SK-N-SH (cell line): Measurements from ENCODE around the gene BBLN. TPM values are rescaled to one million over a fixed set of nuclear protein-coding genes. Genes with fewer than 3 reads are reported as not detected.

Experiments
- CTCF ChIA-PET: fragments of 300-600, 350-600 bp; formaldehyde crosslinking; extraction: SDS; loops from one replicate; lab custom pipeline; 2021; lab: Yijun Ruan, JAX
- POLR2A ChIA-PET: fragments of 350-600 bp; sonication (Branson Sonifier 250); formaldehyde crosslinking; extraction: SDS; loops from one replicate; lab custom pipeline; 2020; ENCODE audit warnings: antibody characterized with exemption, inconsistent platforms; lab: Yijun Ruan, JAX
- DNase-seq: peaks from one replicate; pipeline ENCODE4 v3.0.0; 2012
- H2AFZ ChIP-seq: fragments of 200-600 bp; sonication (generic); 2 replicates; pipeline ENCODE4 v1.8.1; 2016; ENCODE audit warnings: antibody characterized with exemption, mild to moderate bottlenecking, low read depth
- H3F3A ChIP-seq: fragments of 200-600 bp; sonication (generic); replicated peaks from 2 replicates; pipeline ENCODE3; 2016; ENCODE audit warnings: antibody characterized with exemption, mild to moderate bottlenecking; ENCODE audit not compliant: insufficient read depth
- H3K27ac ChIP-seq, 2 experiments: fragments of 200-500 bp in 1 of 2; fragments of 200-600 bp in 1 of 2; sonication (Bioruptor generic) in 1 of 2; sonication (generic), shearing (Covaris generic) in 1 of 2; 2 replicates each; pipeline versions ENCODE4 v1.5.1 to v1.6.1; 2014 to 2016; ENCODE audit warnings: low read depth in 2 of 2, inconsistent platforms in 1 of 2, low read length in 1 of 2, mild to moderate bottlenecking in 1 of 2, mixed read lengths in 1 of 2
- H3K27me3 ChIP-seq: fragments of 200-600 bp; sonication (generic), shearing (Covaris generic); 2 replicates; pipeline ENCODE4 v1.6.1; 2016; ENCODE audit warnings: mixed run types; ENCODE audit not compliant: insufficient read depth
- H3K36me3 ChIP-seq, 2 experiments: fragments of 200-500 bp in 1 of 2; fragments of 200-600 bp in 1 of 2; sonication (Bioruptor generic) in 1 of 2; sonication (generic) in 1 of 2; replicated peaks in 1 of 2; 2 replicates each; pipeline versions ENCODE3 to v1.5.1; 2014 to 2016; ENCODE audit warnings: low read length in 1 of 2, mild to moderate bottlenecking in 1 of 2; ENCODE audit not compliant: insufficient read depth in 2 of 2, control insufficient read depth in 1 of 2
- H3K4me1 ChIP-seq, 2 experiments: fragments of 200-500 bp in 1 of 2; fragments of 200-600 bp in 1 of 2; sonication (Bioruptor generic) in 1 of 2; sonication (generic), shearing (Covaris generic) in 1 of 2; 2 replicates each; pipeline versions ENCODE4 v1.5.1 to v1.6.1; 2014 to 2016; ENCODE audit warnings: low read depth in 1 of 2, low read length in 1 of 2, mixed run types in 1 of 2; ENCODE audit not compliant: insufficient read depth in 2 of 2, control insufficient read depth in 1 of 2
- H3K4me2 ChIP-seq: fragments of 200-600 bp; sonication (generic), shearing (Covaris generic); 2 replicates; pipeline ENCODE4 v1.6.1; 2017; ENCODE audit warnings: mixed run types
- H3K4me3 ChIP-seq, 2 experiments: fragments of 200-500 bp in 1 of 2; fragments of 200-600 bp in 1 of 2; sonication (Bioruptor generic) in 1 of 2; sonication (generic), shearing (Covaris generic) in 1 of 2; 2 replicates each; pipeline versions ENCODE4 v1.5.1 to v1.8.1; 2014 to 2016; ENCODE audit warnings: low read depth in 2 of 2, inconsistent platforms in 1 of 2, low read length in 1 of 2, mild to moderate bottlenecking in 1 of 2, mixed read lengths in 1 of 2, moderate library complexity in 1 of 2
- H3K79me2 ChIP-seq: fragments of 200-600 bp; sonication (generic); 2 replicates; pipeline ENCODE4 v1.8.1; 2017; ENCODE audit warnings: mild to moderate bottlenecking; ENCODE audit not compliant: insufficient read depth
- H3K9ac ChIP-seq: fragments of 200-600 bp; sonication (generic); 2 replicates; pipeline ENCODE4 v1.6.1; 2017; ENCODE audit warnings: mixed run types
- H3K9me2 ChIP-seq: fragments of 200-600 bp; sonication (generic); 2 replicates; pipeline ENCODE4 v1.6.1; 2017; ENCODE audit warnings: mixed run types
- H3K9me3 ChIP-seq: fragments of 200-600 bp; sonication (generic); 2 replicates; pipeline ENCODE4 v1.6.1; 2017; ENCODE audit warnings: mixed run types, mild to moderate bottlenecking, moderate library complexity
- H4K20me1 ChIP-seq: fragments of 200-600 bp; sonication (generic); 2 replicates; pipeline ENCODE4 v1.6.1; 2017; ENCODE audit warnings: mild to moderate bottlenecking, mixed run types; ENCODE audit not compliant: insufficient read depth
- CHD2 ChIP-seq: fragments of 150-350 bp; IDR thresholded peaks from 2 replicates; pipeline ENCODE4 v1.6.1; 2018; ENCODE audit warnings: low read length; ENCODE audit not compliant: partially characterized antibody
- ELF1 ChIP-seq: IDR thresholded peaks from 2 replicates; pipeline ENCODE4 v1.4.0; 2012
- EZH2phosphoT487 ChIP-seq: fragments of 200-600 bp; sonication (generic); IDR thresholded peaks from 2 replicates; pipeline ENCODE4 v1.6.1; 2017; ENCODE audit warnings: low read depth, mixed run types, mild to moderate bottlenecking, antibody characterized with exemption, moderate library complexity, borderline replicate concordance
- FOSL2 ChIP-seq: IDR thresholded peaks from 2 replicates; pipeline ENCODE4 v1.4.0; 2012; ENCODE audit warnings: low read depth, mild to moderate bottlenecking, moderate library complexity, borderline replicate concordance
- FOXM1 ChIP-seq: IDR thresholded peaks from 2 replicates; pipeline ENCODE4 v1.4.0; 2012; ENCODE audit warnings: low read depth, mild to moderate bottlenecking
- MEF2A ChIP-seq: IDR thresholded peaks from 2 replicates; pipeline ENCODE4 v1.4.0; 2012; ENCODE audit warnings: low read depth, borderline replicate concordance
- POLR2AphosphoS5 ChIP-seq: IDR thresholded peaks from 2 replicates; pipeline ENCODE4 v1.6.1; 2012; ENCODE audit warnings: low read depth, low read length
- RFX5 ChIP-seq: IDR thresholded peaks from 2 replicates; pipeline ENCODE4 v1.6.1; 2012; ENCODE audit warnings: mild to moderate bottlenecking, improper control_type of control experiment, low read length
- SMC3 ChIP-seq: IDR thresholded peaks from 2 replicates; pipeline ENCODE4 v1.6.1; 2012; ENCODE audit warnings: low read depth, low read length, improper control_type of control experiment
- WGBS: methylation state at CpG from one replicate; pipeline ENCODE4 v1.1.6; 2017; ENCODE audit warnings: low lambda C conversion rate; 5-methylcytosine and 5-hydroxymethylcytosine counted together
- polyA plus RNA-seq, 3 experiments: library from polyadenylated mRNA; depleted of rRNA; stranded (reverse); fragments of >200 nt; gene quantifications; 2 replicates each; pipeline ENCODE4 v1.2.3, GENCODE V29; 2012
- TF ChIP-seq, protein P1 (sequence below): IDR thresholded peaks from 2 replicates; pipeline ENCODE4 v1.4.0; 2012; ENCODE audit warnings: low read depth, borderline replicate concordance
- TF ChIP-seq, protein P2 (sequence below): fragments of 200-600 bp; sonication (generic); IDR thresholded peaks from 2 replicates; pipeline ENCODE4 v1.6.1; 2017; ENCODE audit warnings: antibody characterized with exemption, mild to moderate bottlenecking, moderate library complexity
- TF ChIP-seq, protein P3 (sequence below): IDR thresholded peaks from 2 replicates; pipeline ENCODE4 v1.6.1; 2012; ENCODE audit warnings: mild to moderate bottlenecking, low read depth, low read length, moderate library complexity
- TF ChIP-seq, protein P4 (sequence below): IDR thresholded peaks from 2 replicates; pipeline ENCODE4 v1.4.0; 2012; ENCODE audit warnings: low read depth

The BBLN gene
- polyA plus RNA-seq, 1 of the 3 experiments (the other 2 are of a cell fraction), result 109 TPM

DNA sequence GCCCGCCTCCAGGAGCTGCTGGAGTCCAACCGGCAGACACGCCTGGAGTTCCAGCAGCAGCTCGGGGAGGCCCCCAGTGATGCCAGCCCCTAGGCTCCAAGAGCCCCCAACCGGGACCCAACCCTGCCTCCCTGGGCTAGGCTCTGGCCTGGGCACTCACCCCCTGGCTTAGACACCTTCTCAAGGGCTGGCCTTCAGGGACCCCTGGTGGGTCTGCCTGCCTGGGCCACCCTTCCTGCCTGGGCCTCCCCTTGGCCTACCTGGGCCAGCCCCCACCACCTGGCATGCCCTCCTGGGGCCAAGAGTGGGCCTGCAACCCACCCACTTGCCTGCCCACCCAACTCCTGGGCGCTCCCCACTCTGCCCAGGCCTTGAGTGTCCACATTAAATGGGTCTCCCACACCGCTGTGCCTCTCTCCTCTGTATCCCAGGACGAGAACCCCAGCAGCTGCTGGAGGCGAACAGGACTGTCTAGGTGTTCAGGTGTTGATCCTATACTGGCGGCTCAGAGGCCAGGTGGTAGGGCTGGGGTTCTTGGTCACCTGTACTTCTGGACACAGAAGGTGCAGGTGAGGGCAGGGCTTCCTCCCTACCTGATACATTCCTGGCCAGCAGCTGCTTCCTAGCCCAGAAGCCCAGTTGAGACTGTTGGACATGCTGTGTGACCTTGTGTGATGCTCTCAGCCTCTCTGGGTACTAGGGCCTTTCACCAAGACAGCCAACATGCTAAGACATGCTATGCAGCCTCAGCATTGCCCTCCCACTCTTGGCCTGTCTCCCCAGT, 3.6 kb downstream of the BBLN start:
- Histone ChIP-seq H3K9me3 (no peaks in the 10 kb centered on the region), H3K79me2 (peaks cover 11% of the 10 kb centered on the region), H3K4me3 (no peak overlapping the region), H3K36me3 (peaks cover 4 to 45% of the 10 kb centered on the region in 2 experiments), H3K27me3 (no peaks in the 10 kb centered on the region), H3F3A (peaks cover 6% of the 10 kb centered on the region), H2AFZ (no peak overlapping the region), H3K4me1 (peaks cover 0 to 12% of the 10 kb centered on the region in 2 experiments; a peak in 2 of 4 replicates), H3K9ac (no peak overlapping the region), H3K4me2 (no peak overlapping the region), H3K27ac (no peak overlapping the region), H3K9me2 (no peaks in the 10 kb centered on the region), H4K20me1 (no peaks in the 10 kb centered on the region)
- WGBS, result 96% methylated on average over 5 of the region's 10 CpGs
- CTCF ChIA-PET, result interaction anchor here (1.5 kb wide), 1 partner anchor 46 kb away, joined by 5 read pairs; no protein-coding TSS in a partner anchor
- POLR2A ChIA-PET, result no interaction called here
- no peak for DNase-seq
- TF ChIP-seq SMC3 (no peak), CHD2 (no peak), RFX5 (no peak), EZH2phosphoT487 (no peak), FOSL2 (no peak), MEF2A (no peak), ELF1 (no peak), POLR2AphosphoS5 (no peak), FOXM1 (no peak)
- TF ChIP-seq, protein P1, sequence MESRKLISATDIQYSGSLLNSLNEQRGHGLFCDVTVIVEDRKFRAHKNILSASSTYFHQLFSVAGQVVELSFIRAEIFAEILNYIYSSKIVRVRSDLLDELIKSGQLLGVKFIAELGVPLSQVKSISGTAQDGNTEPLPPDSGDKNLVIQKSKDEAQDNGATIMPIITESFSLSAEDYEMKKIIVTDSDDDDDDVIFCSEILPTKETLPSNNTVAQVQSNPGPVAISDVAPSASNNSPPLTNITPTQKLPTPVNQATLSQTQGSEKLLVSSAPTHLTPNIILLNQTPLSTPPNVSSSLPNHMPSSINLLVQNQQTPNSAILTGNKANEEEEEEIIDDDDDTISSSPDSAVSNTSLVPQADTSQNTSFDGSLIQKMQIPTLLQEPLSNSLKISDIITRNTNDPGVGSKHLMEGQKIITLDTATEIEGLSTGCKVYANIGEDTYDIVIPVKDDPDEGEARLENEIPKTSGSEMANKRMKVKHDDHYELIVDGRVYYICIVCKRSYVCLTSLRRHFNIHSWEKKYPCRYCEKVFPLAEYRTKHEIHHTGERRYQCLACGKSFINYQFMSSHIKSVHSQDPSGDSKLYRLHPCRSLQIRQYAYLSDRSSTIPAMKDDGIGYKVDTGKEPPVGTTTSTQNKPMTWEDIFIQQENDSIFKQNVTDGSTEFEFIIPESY, result no peak
- TF ChIP-seq, protein P2, sequence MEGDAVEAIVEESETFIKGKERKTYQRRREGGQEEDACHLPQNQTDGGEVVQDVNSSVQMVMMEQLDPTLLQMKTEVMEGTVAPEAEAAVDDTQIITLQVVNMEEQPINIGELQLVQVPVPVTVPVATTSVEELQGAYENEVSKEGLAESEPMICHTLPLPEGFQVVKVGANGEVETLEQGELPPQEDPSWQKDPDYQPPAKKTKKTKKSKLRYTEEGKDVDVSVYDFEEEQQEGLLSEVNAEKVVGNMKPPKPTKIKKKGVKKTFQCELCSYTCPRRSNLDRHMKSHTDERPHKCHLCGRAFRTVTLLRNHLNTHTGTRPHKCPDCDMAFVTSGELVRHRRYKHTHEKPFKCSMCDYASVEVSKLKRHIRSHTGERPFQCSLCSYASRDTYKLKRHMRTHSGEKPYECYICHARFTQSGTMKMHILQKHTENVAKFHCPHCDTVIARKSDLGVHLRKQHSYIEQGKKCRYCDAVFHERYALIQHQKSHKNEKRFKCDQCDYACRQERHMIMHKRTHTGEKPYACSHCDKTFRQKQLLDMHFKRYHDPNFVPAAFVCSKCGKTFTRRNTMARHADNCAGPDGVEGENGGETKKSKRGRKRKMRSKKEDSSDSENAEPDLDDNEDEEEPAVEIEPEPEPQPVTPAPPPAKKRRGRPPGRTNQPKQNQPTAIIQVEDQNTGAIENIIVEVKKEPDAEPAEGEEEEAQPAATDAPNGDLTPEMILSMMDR, result no peak
- TF ChIP-seq, protein P3, sequence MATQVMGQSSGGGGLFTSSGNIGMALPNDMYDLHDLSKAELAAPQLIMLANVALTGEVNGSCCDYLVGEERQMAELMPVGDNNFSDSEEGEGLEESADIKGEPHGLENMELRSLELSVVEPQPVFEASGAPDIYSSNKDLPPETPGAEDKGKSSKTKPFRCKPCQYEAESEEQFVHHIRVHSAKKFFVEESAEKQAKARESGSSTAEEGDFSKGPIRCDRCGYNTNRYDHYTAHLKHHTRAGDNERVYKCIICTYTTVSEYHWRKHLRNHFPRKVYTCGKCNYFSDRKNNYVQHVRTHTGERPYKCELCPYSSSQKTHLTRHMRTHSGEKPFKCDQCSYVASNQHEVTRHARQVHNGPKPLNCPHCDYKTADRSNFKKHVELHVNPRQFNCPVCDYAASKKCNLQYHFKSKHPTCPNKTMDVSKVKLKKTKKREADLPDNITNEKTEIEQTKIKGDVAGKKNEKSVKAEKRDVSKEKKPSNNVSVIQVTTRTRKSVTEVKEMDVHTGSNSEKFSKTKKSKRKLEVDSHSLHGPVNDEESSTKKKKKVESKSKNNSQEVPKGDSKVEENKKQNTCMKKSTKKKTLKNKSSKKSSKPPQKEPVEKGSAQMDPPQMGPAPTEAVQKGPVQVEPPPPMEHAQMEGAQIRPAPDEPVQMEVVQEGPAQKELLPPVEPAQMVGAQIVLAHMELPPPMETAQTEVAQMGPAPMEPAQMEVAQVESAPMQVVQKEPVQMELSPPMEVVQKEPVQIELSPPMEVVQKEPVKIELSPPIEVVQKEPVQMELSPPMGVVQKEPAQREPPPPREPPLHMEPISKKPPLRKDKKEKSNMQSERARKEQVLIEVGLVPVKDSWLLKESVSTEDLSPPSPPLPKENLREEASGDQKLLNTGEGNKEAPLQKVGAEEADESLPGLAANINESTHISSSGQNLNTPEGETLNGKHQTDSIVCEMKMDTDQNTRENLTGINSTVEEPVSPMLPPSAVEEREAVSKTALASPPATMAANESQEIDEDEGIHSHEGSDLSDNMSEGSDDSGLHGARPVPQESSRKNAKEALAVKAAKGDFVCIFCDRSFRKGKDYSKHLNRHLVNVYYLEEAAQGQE, result no peak
- TF ChIP-seq, protein P4, sequence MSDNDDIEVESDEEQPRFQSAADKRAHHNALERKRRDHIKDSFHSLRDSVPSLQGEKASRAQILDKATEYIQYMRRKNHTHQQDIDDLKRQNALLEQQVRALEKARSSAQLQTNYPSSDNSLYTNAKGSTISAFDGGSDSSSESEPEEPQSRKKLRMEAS, result no peak
